HCT116 (cell line): ENCODE data around the gene JAK3. TPM values are rescaled to one million over a fixed set of nuclear protein-coding genes. Genes with fewer than 3 reads are reported as not detected.

Experiments used
- ATAC-seq: fragments of 200-7000 bp; cut with Tn5 transposase; 2 replicates; pipeline ENCODE4 v1.9.1; 2020; ENCODE audit warnings: mild to moderate bottlenecking, moderate library complexity
- BruUV-seq: library from RNA; stranded (reverse); fragments of 400-500 nt; replicated peaks from 2 replicates; lab custom pipeline; 2021; lab: Mats Ljungman, UMichigan
- CTCF ChIA-PET: fragments of 300-600 bp; sonication (Branson Sonifier 250); formaldehyde crosslinking; loops from one replicate; lab custom pipeline; 2021; ENCODE audit warnings: antibody characterized with exemption; lab: Charles Lee
- POLR2A ChIA-PET: fragments of 300-600, 350-600 bp; sonication (Branson Sonifier 250); formaldehyde crosslinking; loops from one replicate; lab custom pipeline; 2021; ENCODE audit warnings: antibody characterized with exemption; lab: Charles Lee
- RAD21 ChIA-PET, 2 experiments: fragments of 300-600 bp; sonication (Branson Sonifier 250); formaldehyde crosslinking; loops; one replicate each; lab custom pipeline; 2023; ENCODE audit warnings: low total read pairs in 2 of 2; ENCODE audit not compliant: uncharacterized antibody in 2 of 2, unreplicated experiment in 2 of 2, low non-redundant PET in 1 of 2; lab: Charles Lee
- DNase-seq: peaks from one replicate; pipeline ENCODE4 v3.0.0-alpha.2; 2010; ENCODE audit warnings: low read depth, low spot score
- H2AFZ ChIP-seq: fragments of 200-600 bp; shearing (Covaris generic), sonication (generic); 2 replicates; pipeline ENCODE4 v1.6.1; 2017; ENCODE audit warnings: low read depth, mixed run types, mixed read lengths, antibody characterized with exemption, low read length; ENCODE audit not compliant: poor library complexity, severe bottlenecking
- H3K27ac ChIP-seq: 2 replicates; pipeline ENCODE4 v1.5.1; 2012; ENCODE audit warnings: low read depth, low read length
- H3K27me3 ChIP-seq: fragments of 200-600 bp; sonication (generic); 2 replicates; pipeline ENCODE4 v1.6.1; 2016; ENCODE audit warnings: mixed run types, low read length, mixed read lengths; ENCODE audit not compliant: insufficient read depth
- H3K36me3 ChIP-seq, 2 experiments: fragments of 200-500 bp in 1 of 2; fragments of 200-600 bp in 1 of 2; sonication (Bioruptor generic) in 1 of 2; sonication (generic) in 1 of 2; 2 replicates each; pipeline versions ENCODE4 v1.5.1 to v1.6.1; 2014 to 2016; ENCODE audit warnings: low read length in 2 of 2, inconsistent platforms in 1 of 2, mixed read lengths in 1 of 2, mixed run types in 1 of 2; ENCODE audit not compliant: insufficient read depth in 2 of 2, control insufficient read depth in 1 of 2
- H3K4me1 ChIP-seq, 2 experiments: fragments of 200-600 bp in 1 of 2; sonication (generic) in 1 of 2; 2 replicates each; pipeline versions ENCODE4 v1.5.1 to v1.6.1; 2012 to 2017; ENCODE audit warnings: low read length in 2 of 2, inconsistent platforms in 1 of 2, mild to moderate bottlenecking in 1 of 2, mixed read lengths in 1 of 2, mixed run types in 1 of 2, moderate library complexity in 1 of 2; ENCODE audit not compliant: insufficient read depth in 2 of 2, control insufficient read depth in 1 of 2
- H3K4me2 ChIP-seq: fragments of 200-600 bp; sonication (generic); 2 replicates; pipeline ENCODE4 v1.6.1; 2017; ENCODE audit warnings: mixed run types, low read length, mixed read lengths
- H3K4me3 ChIP-seq, 2 experiments: fragments of 200-600 bp in 1 of 2; sonication (generic) in 1 of 2; replicated peaks in 1 of 2; 2 replicates each; pipeline ENCODE4 v1.5.1; 2011 to 2016; ENCODE audit warnings: low read length in 2 of 2, control low read depth in 1 of 2, low read depth in 1 of 2, mild to moderate bottlenecking in 1 of 2, mixed read lengths in 1 of 2, mixed run types in 1 of 2
- H3K79me2 ChIP-seq: fragments of 200-600 bp; sonication (generic); 2 replicates; pipeline ENCODE4 v1.6.1; 2017; ENCODE audit warnings: mild to moderate bottlenecking, mixed run types, low read length, moderate library complexity, mixed read lengths; ENCODE audit not compliant: insufficient read depth
- H3K9ac ChIP-seq: fragments of 200-600 bp; sonication (generic); 2 replicates; pipeline ENCODE4 v1.6.1; 2016; ENCODE audit warnings: low read length, mixed read lengths
- H3K9me2 ChIP-seq: fragments of 200-600 bp; sonication (generic), shearing (Covaris generic); 2 replicates; pipeline ENCODE4 v1.6.1; 2017; ENCODE audit warnings: mixed run types, mild to moderate bottlenecking, moderate library complexity; ENCODE audit not compliant: insufficient read depth
- H3K9me3 ChIP-seq, 2 experiments: fragments of 200-500 bp in 1 of 2; fragments of 200-600 bp in 1 of 2; sonication (Bioruptor generic) in 1 of 2; sonication (generic) in 1 of 2; 2 replicates each; pipeline ENCODE4 v1.6.1; 2014 to 2017; ENCODE audit warnings: low read length in 2 of 2, mixed read lengths in 2 of 2, inconsistent platforms in 1 of 2, low read depth in 1 of 2, mild to moderate bottlenecking in 1 of 2, mixed run types in 1 of 2, moderate library complexity in 1 of 2; ENCODE audit not compliant: control insufficient read depth in 1 of 2, insufficient read depth in 1 of 2
- H4K20me1 ChIP-seq: fragments of 200-600 bp; sonication (generic), shearing (Covaris generic); 2 replicates; pipeline ENCODE4 v1.6.1; 2017; ENCODE audit warnings: mixed run types, mild to moderate bottlenecking, moderate library complexity; ENCODE audit not compliant: insufficient read depth
- EGR1 ChIP-seq: IDR thresholded peaks from 2 replicates; pipeline ENCODE4 v1.6.1; 2012; ENCODE audit warnings: low read depth
- EZH2 ChIP-seq: fragments of 200-600 bp; sonication (generic); IDR thresholded peaks from 2 replicates; pipeline ENCODE4 v1.6.1; 2017; ENCODE audit warnings: antibody characterized with exemption, mixed run types
- POLR2AphosphoS5 ChIP-seq: IDR thresholded peaks from 2 replicates; pipeline ENCODE4 v1.6.1; 2011; ENCODE audit warnings: mild to moderate bottlenecking, low read depth, low read length, moderate library complexity
- TCF7L2 ChIP-seq: IDR thresholded peaks from 2 replicates; pipeline ENCODE4 v1.7.0; 2011; ENCODE audit warnings: borderline replicate concordance, inconsistent platforms; ENCODE audit not compliant: insufficient read depth, insufficient read length; ENCODE audit errors: extremely low read depth
- YY1 ChIP-seq: IDR thresholded peaks from 2 replicates; pipeline ENCODE4 v1.6.1; 2011; ENCODE audit warnings: low read length, low read depth, moderate library complexity, mild to moderate bottlenecking; ENCODE audit not compliant: insufficient replicate concordance; ENCODE audit errors: extremely low read depth
- intact Hi-C: fragments of 100-400 bp; cut with micrococcal nuclease; formaldehyde crosslinking; loops from 2 replicates; pipeline ENCODE4 v1.10.0; 2022
- total RNA-seq: library from RNA; stranded (reverse); gene quantifications from one replicate; pipeline ENCODE4 v1.2.1, GENCODE V29; 2021; ENCODE audit not compliant: unreplicated experiment
- TF ChIP-seq, protein P1 (sequence below), 3 experiments: fragments of 200-600 bp in 1 of 3; sonication (generic) in 1 of 3; IDR thresholded peaks in 2 of 3; conservative IDR thresholded peaks in 1 of 3; 2 replicates each; pipeline ENCODE4 v1.5.1; 2012 to 2017; ENCODE audit warnings: low read depth in 2 of 3, low read length in 2 of 3, antibody characterized with exemption in 1 of 3, borderline replicate concordance in 1 of 3, control low read depth in 1 of 3, mild to moderate bottlenecking in 1 of 3, mixed read lengths in 1 of 3, mixed run types in 1 of 3, moderate library complexity in 1 of 3; ENCODE audit not compliant: insufficient read depth in 1 of 3
- TF ChIP-seq, protein P2 (sequence below): IDR thresholded peaks from 2 replicates; pipeline ENCODE4 v1.6.1; 2012

The JAK3 gene
- total RNA-seq, 1 experiment from 2014 or later: 5.7 TPM

DNA sequence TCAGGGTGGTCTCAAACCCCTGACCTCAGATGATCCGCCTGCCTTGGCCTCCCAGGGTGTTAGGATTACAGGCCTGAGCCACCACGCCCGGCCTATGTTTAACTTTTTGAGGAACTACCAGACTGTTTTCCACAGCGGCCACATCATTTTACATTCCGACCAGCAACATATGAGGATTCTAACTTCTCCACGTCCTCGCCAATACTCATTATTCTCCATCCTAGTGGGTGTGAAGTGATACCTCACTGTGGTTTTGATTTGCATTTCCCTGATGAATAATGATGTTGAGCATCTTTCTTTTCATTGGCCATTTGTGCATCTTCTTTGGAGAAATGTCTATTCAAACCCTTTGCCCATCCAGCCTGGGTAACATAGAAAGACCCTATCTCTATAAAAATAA is 38.7 kb upstream of the JAK3 start:
- Histone ChIP-seq H4K20me1 (no peaks in the 10 kb centered on the region), H3K4me3 (no peak overlapping the region), H3K9me3 (no peaks in the 10 kb centered on the region), H3K4me1 (peaks cover 0 to 7% of the 10 kb centered on the region in 2 experiments; a peak in 1 of 4 replicates), H3K4me2 (no peak overlapping the region), H3K9me2 (no peaks in the 10 kb centered on the region), H3K36me3 (no peaks in the 10 kb centered on the region), H3K9ac (no peak overlapping the region), H3K27me3 (peaks cover 3% of the 10 kb centered on the region; the same call in 1 of the 2 replicates), H2AFZ (no peak overlapping the region), H3K79me2 (no peaks in the 10 kb centered on the region), H3K27ac (no peak overlapping the region)
- RAD21 ChIA-PET: no interaction called here
- no TSS peak for BruUV-seq
- ATAC-seq: no peak
- CTCF ChIA-PET: no interaction called here
- intact Hi-C loops: no loop called here
- DNase-seq: no peak
- POLR2A ChIA-PET: no interaction called here
- TF ChIP-seq, protein P1, sequence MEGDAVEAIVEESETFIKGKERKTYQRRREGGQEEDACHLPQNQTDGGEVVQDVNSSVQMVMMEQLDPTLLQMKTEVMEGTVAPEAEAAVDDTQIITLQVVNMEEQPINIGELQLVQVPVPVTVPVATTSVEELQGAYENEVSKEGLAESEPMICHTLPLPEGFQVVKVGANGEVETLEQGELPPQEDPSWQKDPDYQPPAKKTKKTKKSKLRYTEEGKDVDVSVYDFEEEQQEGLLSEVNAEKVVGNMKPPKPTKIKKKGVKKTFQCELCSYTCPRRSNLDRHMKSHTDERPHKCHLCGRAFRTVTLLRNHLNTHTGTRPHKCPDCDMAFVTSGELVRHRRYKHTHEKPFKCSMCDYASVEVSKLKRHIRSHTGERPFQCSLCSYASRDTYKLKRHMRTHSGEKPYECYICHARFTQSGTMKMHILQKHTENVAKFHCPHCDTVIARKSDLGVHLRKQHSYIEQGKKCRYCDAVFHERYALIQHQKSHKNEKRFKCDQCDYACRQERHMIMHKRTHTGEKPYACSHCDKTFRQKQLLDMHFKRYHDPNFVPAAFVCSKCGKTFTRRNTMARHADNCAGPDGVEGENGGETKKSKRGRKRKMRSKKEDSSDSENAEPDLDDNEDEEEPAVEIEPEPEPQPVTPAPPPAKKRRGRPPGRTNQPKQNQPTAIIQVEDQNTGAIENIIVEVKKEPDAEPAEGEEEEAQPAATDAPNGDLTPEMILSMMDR (IDR thresholded peaks at IDR 0.05 in 2 of 3, conservative IDR thresholded peaks at IDR 0.05 in 1 of 3; ENCODE audit: borderline replicate concordance in 1 of 3, insufficient read depth in 1 of 3, low read depth in 2 of 3, low read length in 2 of 3): no peak
- no peak for TF ChIP-seq TCF7L2
- TF ChIP-seq, protein P2, sequence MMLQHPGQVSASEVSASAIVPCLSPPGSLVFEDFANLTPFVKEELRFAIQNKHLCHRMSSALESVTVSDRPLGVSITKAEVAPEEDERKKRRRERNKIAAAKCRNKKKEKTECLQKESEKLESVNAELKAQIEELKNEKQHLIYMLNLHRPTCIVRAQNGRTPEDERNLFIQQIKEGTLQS: no peak
- TF ChIP-seq EGR1: no peak
- no peak for TF ChIP-seq POLR2AphosphoS5
- no peak for TF ChIP-seq YY1
- TF ChIP-seq EZH2: no peak
